ENCODE measurements around the gene ANKRD12. TPM values are rescaled to one million over a fixed set of nuclear protein-coding genes. Genes with fewer than 3 reads are reported as not detected.
A peak's percentile ranks its signal among the peaks of the same experiment; 100 is the strongest.

Gene ANKRD12
- total and polyA plus RNA-seq, 4 donors, result 2.7 to 59.7 (median 17.3) TPM

DNA sequence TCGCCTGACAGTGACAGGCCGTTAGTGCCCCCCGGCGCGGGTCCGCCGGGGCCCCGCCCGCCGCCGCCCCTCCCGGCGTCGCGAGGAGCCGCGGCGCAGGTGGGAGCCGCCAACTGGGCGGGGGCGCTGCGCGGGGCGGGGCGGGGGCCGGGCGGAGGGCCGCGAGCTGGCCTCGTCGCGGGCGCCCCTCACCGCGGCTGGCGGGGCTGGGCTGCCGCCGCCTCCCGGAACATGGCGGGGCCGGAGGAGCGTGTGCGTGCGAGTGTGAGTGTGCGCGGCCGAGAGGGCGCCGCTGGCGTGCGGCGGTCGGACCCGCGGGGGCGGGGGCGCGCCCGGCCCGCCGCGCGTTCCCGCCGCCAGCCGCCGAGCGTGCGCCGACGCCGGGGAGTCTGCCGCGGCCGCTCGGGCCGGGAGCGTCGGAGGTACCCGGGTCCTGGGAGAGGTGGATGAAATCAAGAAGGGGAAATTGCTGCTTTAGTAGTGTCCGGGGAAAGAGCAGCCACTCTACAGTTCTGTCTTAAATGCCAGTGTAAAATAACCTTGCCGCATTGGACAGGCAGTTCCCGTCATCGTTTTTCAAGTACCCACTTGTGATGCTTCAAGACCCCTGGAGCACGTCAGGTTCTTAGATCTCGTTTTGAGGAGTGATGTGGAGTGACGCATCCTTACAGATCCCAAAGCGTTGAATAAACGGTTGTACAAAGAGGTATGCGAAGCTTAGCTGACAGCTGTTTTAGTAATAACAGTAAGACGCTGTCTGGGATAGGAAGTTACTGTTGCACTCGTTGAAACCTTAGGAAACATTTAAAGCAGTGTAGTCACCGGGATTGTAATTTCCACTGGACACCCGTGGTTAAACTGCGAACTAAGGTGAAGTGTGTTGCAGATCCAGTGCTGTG, 836 bp downstream of the ANKRD12 start:
- no peaks in the 10 kb centered on the region for H3K27me3 ChIP-seq (ENCODE audit: control insufficient read depth in 4 of 4, insufficient read depth in 4 of 4, low read length in 3 of 4)
- peak overlapping the region; percentile 97 to 99 for H3K9ac ChIP-seq (ENCODE audit: low read depth in 1 of 2, low read length in 2 of 2)
- peak overlapping the region; percentile 96 to 98 (median 97) for H3K4me3 ChIP-seq (ENCODE audit: low read depth in 1 of 3, low read length in 3 of 3)
- 1% methylated on average over 95 of the region's 95 CpGs for WGBS
- no peaks in the 10 kb centered on the region for H3K9me3 ChIP-seq (ENCODE audit: control insufficient read depth in 4 of 4, low read length in 3 of 4)
- DNase-seq (ENCODE audit: low spot score), result peak; percentile 71
- peak overlapping the region; percentile 96 to 98 for H3K27ac ChIP-seq (ENCODE audit: low read depth in 1 of 2, low read length in 2 of 2)
- H3K4me1 ChIP-seq (ENCODE audit: control insufficient read depth in 4 of 4, insufficient read depth in 4 of 4, low read length in 3 of 4), result peaks cover 0 to 69% (median 50%) of the 10 kb centered on the region in 4 donors
- H3K36me3 ChIP-seq (ENCODE audit: control insufficient read depth in 4 of 4, insufficient read depth in 3 of 4, low read depth in 1 of 4, low read length in 3 of 4), result peaks cover 0 to 6% (median 3%) of the 10 kb centered on the region in 4 donors
- no peak for TF ChIP-seq EGR1 (IDR thresholded peaks at IDR 0.05; ENCODE audit: low read depth in 2 of 2)
- no peak for TF ChIP-seq GABPA (IDR thresholded peaks at IDR 0.05 in 1 of 2, conservative IDR thresholded peaks at IDR 0.05 in 1 of 2)
- TF ChIP-seq, protein P1, sequence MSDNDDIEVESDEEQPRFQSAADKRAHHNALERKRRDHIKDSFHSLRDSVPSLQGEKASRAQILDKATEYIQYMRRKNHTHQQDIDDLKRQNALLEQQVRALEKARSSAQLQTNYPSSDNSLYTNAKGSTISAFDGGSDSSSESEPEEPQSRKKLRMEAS (IDR thresholded peaks at IDR 0.05), result no peak
- TF ChIP-seq FOXA1 (IDR thresholded peaks at IDR 0.05), result no peak
- TF ChIP-seq RAD21 (IDR thresholded peaks at IDR 0.05), result no peak
- no peak for TF ChIP-seq YY1 (IDR thresholded peaks at IDR 0.05)
- no peak for TF ChIP-seq ZBTB33 (IDR thresholded peaks at IDR 0.05)
- TF ChIP-seq HNF4G (IDR thresholded peaks at IDR 0.05), result no peak
- TF ChIP-seq NR2F2 (IDR thresholded peaks at IDR 0.05), result no peak
- no peak for TF ChIP-seq RXRA (IDR thresholded peaks at IDR 0.05)
- TF ChIP-seq JUND (IDR thresholded peaks at IDR 0.05), result no peak
- TF ChIP-seq REST (IDR thresholded peaks at IDR 0.05), result no peak
- TF ChIP-seq SP1 (IDR thresholded peaks at IDR 0.05), result no peak
- TF ChIP-seq FOXA2 (IDR thresholded peaks at IDR 0.05), result no peak

- H3K9ac ChIP-seq (ENCODE audit: low read depth in 1 of 2, low read length in 2 of 2), result peak overlapping the region; percentile 97 to 99
- H3K4me3 ChIP-seq (ENCODE audit: low read depth in 1 of 3, low read length in 3 of 3), result peak overlapping the region in 2 of 3 donors; percentile 35 to 96
- no peaks in the 10 kb centered on the region for H3K9me3 ChIP-seq (ENCODE audit: control insufficient read depth in 4 of 4, low read length in 3 of 4)
- DNase-seq (ENCODE audit: low spot score), result no peak
- 34% methylated on average over 7 of the region's 7 CpGs for WGBS
- H3K4me1 ChIP-seq (ENCODE audit: control insufficient read depth in 4 of 4, insufficient read depth in 4 of 4, low read length in 3 of 4), result peaks cover 4 to 51% (median 32%) of the 10 kb centered on the region in 4 donors
- TF ChIP-seq FOXA2 (IDR thresholded peaks at IDR 0.05), result peak; percentile 12
- no peak for TF ChIP-seq EGR1 (IDR thresholded peaks at IDR 0.05; ENCODE audit: low read depth in 2 of 2)
- peak overlapping the region; percentile 55 to 63 for H3K27ac ChIP-seq (ENCODE audit: low read depth in 1 of 2, low read length in 2 of 2)
- H3K27me3 ChIP-seq (ENCODE audit: control insufficient read depth in 4 of 4, insufficient read depth in 4 of 4, low read length in 3 of 4), result no peaks in the 10 kb centered on the region
- H3K36me3 ChIP-seq (ENCODE audit: control insufficient read depth in 4 of 4, insufficient read depth in 3 of 4, low read depth in 1 of 4, low read length in 3 of 4), result peaks cover 0 to 3% (median under 1%) of the 10 kb centered on the region in 4 donors
Measured at GRCh38 chr18:9139400-9140039, 2.9 kb downstream of the ANKRD12 start.

Measured in liver (tissue), 9 donors.